Activated T-helper 1 cell treated with anti-CD3 and anti-CD28 coated beads, Interleukin-2, amount 50 U/mL, for 16 hours (primary cell): ENCODE data around the gene TRPT1.
A peak's percentile ranks its signal among the peaks of the same experiment; 100 is the strongest.
"Not testable (repeated sequence)": the region's sequence is repeated elsewhere in the genome, so short reads cannot be mapped to it uniquely, and the experiment has no call there.

Source experiments
- DNase-seq, 2 donors: peaks; one replicate each; pipeline ENCODE4 v3.0.0-alpha.2; 2020; ENCODE audit warnings: low read depth in 1 of 2, low spot score in 1 of 2

Gene TRPT1

GRCh38 chr11:64258946-64259532 lies 33.1 kb upstream of the TRPT1 start:
- no peak for DNase-seq

- no peak for DNase-seq
Observed at GRCh38 chr11:64258356-64258755, 32.4 kb upstream of the TRPT1 start.

- DNase-seq, result no peak
Observed at GRCh38 chr11:64256300-64256699, 30.3 kb upstream of the TRPT1 start.

GRCh38 chr11:64255135-64256128 lies 29.4 kb upstream of the TRPT1 start:
- DNase-seq, result no peak

- no peak for DNase-seq
Observed at GRCh38 chr11:64254326-64254725, 28.3 kb upstream of the TRPT1 start.

GRCh38 chr11:64253481-64253880 lies 27.5 kb upstream of the TRPT1 start:
- no peak for DNase-seq

GRCh38 chr11:64253043-64253442 lies 27.1 kb upstream of the TRPT1 start:
- DNase-seq, result no peak

- DNase-seq, result no peak
Observed at GRCh38 chr11:64252003-64252872, 26.3 kb upstream of the TRPT1 start.

GRCh38 chr11:64251753-64252002 lies 25.7 kb upstream of the TRPT1 start:
- no peak for DNase-seq

- DNase-seq, result peak; percentile 42 to 63
Observed at GRCh38 chr11:64251016-64251752, 25.2 kb upstream of the TRPT1 start, which contains the start of gene PLCB3. TSS of gene PLCB3 (plus strand) at chr11:64251530. CDS start at chr11:64251650, 120 bp downstream.

GRCh38 chr11:64250415-64251015 lies 24.5 kb upstream of the TRPT1 start:
- no peak for DNase-seq

GRCh38 chr11:64249563-64250414 lies 23.8 kb upstream of the TRPT1 start:
- no peak for DNase-seq

GRCh38 chr11:64249038-64249437 lies 23.1 kb upstream of the TRPT1 start:
- no peak for DNase-seq

- no peak for DNase-seq
Observed at GRCh38 chr11:64248578-64248977, 22.6 kb upstream of the TRPT1 start.

GRCh38 chr11:64247729-64248531 lies 21.9 kb upstream of the TRPT1 start:
- no peak for DNase-seq

- peak; percentile 62 to 71 for DNase-seq
Observed at GRCh38 chr11:64246871-64247728, 21.1 kb upstream of the TRPT1 start, which contains the start of gene PPP1R14B. TSS of gene PPP1R14B (minus strand) at chr11:64246943. CDS start at chr11:64246673, 270 bp downstream.

GRCh38 chr11:64246621-64246870 lies 20.6 kb upstream of the TRPT1 start:
- not testable (repeated sequence) for DNase-seq
